GM19372 (cell line): Measurements from ENCODE around the gene OSBPL6.

Source experiments
- ATAC-seq: cut with Tn5 transposase; IDR thresholded peaks from one replicate; pipeline ENCODE4 v1.9.1; 2021; ENCODE audit warnings: mild to moderate bottlenecking, low read depth, moderate library complexity; ENCODE audit not compliant: unreplicated experiment

OSBPL6 gene

GRCh38 chr2:178237488-178238153 is 43.3 kb downstream of the OSBPL6 start:
- ATAC-seq, result no peak

- ATAC-seq, result no peak
These were observed 43.8 kb downstream of the OSBPL6 start for GRCh38 chr2:178238154-178238521.

GRCh38 chr2:178238750-178239149 is 44.4 kb downstream of the OSBPL6 start:
- no peak for ATAC-seq

- no peak for ATAC-seq
These were observed 47.7 kb downstream of the OSBPL6 start for GRCh38 chr2:178241844-178242551.

DNA sequence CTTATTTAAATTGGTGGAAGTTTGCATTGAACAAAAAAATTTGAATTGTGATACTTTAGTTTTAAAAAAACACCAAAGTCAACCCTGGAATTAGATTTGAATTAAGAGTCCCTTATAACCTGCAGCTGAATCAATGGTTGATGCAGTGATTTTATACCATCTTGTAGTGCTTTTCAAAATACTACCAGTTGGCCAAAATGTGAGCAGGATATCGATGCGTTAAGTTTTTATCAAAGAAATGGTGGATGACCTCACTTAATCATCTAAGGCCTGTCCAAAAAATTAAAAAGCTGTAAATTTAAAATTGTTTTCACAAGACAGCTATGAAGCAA is 48.2 kb downstream of the OSBPL6 start:
- no peak for ATAC-seq

DNA sequence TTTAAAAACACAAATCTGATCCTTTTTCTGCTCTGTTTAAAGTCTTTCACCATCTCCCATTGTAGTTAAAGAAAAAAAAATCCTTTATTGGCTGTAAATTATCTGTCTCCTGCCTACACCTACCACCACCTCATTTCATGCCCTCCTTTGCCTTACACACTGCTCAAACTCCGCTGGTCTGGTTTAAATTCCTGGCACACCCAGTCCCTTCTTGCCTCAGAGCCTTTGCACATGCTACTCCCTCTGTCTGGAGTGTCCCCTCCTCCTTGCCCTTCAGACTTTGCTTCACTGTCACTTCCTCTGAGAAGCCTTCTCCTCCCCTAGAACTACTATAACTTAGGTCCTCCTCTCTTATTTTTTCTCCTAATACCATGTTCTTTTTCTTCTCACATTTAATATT is 49.6 kb downstream of the OSBPL6 start:
- ATAC-seq, result no peak

- ATAC-seq, result no peak
These were observed 50.5 kb downstream of the OSBPL6 start for GRCh38 chr2:178244777-178245176.

DNA sequence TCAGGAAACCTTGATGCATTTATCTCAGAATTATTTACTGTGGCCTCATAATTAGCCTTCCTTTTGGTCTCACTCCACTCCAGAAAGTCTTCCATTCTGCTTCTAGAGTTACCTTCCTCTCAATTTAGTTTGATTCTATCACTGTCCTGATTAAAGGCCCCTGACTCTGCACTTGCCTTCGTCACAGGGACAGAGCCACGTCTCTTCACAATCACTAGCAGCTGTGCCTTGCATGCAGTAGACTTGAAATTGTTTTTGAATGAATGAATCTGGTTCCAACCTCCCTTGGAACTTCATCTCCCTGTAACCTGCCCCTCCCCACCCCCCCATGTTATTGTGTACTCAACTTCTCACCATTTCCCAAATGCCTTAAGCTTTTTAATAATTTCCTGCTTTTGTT is 52.4 kb downstream of the OSBPL6 start:
- ATAC-seq, result no peak

DNA sequence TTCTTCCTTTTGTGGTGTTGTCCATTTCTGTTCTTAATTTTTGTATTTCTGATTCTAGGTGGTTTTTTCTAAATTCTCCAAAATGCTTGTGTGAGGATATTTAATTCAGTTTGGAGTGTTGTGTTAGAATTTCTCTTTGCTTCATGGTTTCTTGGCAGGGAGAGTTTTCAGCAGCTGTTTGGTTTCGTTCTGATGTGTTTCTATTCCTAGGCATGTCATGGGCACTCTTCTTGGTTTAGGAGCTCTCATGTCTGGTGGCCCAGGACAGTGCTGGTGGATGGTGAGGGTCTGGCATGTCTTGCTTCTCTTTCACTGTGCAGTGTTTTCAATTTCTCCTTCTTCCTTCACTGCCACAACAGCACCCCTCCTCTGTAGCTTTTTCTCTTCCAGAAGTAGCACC is 52.9 kb downstream of the OSBPL6 start:
- ATAC-seq, result no peak

DNA sequence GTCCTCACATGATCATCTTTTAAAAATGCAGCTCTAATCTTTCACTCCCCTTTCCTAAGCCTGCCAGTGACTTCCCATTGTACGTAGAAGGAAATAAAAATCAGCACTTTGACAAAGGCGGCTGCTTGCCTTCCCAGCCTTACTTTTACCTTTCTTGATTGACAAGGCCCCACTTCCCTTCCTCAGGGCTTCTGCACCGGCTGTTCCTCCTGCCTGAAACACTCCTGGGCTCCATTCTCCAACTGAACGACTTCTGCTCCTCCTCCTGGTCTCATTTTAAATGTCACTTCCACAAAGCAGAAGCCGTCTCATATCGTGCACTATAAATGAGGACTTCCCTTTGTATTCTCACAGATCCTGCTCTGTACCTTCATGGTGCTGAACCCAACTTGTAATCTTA is 56.1 kb downstream of the OSBPL6 start:
- no peak for ATAC-seq

GRCh38 chr2:178251151-178251955 is 57.0 kb downstream of the OSBPL6 start:
- ATAC-seq, result no peak

GRCh38 chr2:178256382-178257042 is 62.2 kb downstream of the OSBPL6 start:
- ATAC-seq, result no peak

DNA sequence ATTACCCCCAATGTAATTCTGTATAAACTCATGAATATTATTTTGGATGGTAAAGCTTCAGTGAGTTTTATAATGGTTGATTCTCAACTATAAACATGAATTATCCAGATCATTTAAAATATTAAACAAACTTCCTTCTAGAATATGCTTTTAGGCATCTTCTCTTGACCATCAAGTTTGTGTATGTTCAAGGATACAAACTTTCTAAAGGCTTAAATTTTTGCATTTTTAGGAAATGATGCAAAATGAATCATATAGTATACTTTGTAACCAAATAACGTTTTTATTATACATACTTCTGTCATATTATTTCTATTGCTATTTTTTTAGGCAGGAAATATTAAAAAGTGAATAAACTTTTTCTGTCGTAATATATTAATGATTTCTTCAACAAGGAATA is 62.8 kb downstream of the OSBPL6 start:
- no peak for ATAC-seq

- no peak for ATAC-seq
These were observed 64.6 kb downstream of the OSBPL6 start for GRCh38 chr2:178258916-178259315.

DNA sequence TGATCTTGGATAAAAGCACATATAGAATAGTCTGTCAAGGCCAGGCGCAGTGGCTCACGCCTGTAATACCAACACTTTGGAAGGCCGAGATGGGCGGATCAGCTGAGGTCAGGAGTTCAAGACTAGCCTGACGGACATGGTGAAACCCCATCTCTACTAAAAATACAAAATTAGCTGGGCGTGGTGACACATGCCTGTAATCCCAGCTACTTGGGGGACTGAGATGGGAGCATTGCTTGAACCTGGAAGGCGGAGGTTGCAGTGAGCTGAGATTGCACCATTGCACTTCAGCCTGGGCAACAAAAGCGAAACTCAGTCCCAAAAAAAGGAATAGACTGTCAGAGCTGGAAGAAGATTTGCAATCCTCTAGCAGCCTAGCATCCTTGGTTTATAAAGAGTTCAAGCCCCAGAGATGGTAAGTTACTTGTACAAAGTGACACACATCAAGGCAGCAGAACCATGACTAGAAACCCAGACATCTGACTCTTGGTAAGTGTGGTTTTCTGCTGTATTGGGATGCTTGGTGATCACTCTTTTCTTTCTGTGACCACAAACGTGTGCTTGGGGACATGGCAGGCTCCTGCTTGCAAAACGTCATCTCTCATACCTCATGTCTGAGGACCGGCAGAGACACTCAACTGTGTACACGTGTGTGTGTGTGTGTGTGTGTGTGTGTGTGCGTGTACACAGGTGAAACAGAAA is 69.0 kb downstream of the OSBPL6 start:
- no peak for ATAC-seq

- no peak for ATAC-seq
These were observed 69.9 kb downstream of the OSBPL6 start for GRCh38 chr2:178264211-178264610.

DNA sequence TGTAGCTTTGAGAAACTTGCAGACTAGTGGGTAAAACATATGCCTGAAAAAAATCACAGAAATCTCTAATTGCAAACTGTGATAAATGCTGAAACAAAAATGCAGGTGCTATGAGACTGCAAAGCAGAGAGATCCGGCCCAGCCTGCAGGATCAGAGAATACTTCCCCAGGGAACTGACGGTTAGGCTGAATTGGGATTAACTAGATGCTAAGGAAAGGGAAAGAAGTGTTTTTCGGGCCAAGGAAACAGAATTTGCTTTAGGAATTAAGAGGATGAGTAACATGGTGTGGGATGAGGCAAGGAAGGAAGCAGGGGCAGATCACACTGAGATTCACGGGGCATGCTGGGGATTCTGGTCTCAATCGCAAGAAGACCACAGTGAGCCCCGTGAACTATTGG is 71.5 kb downstream of the OSBPL6 start:
- ATAC-seq, result no peak

DNA sequence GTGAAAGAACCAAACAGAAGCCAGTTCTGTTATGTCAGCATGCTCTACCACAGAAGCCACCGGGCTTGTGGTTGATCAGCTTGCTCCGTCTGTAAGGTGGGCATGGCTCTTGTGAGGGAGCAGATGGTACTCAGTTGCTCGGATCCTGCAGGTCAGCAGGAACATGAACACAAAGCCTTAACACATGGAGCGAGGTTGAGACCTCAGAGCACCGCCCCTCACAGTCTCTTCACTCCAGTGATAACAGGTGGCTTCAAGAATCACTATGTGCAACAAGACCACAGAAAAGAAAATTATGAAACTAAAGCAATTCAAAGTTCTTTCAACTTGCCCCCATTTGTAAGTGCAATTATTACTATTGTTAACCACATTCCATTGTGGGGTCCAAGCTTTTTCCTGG is 72.1 kb downstream of the OSBPL6 start:
- ATAC-seq, result no peak

- no peak for ATAC-seq
These were observed 73.3 kb downstream of the OSBPL6 start for GRCh38 chr2:178267660-178268059.

GRCh38 chr2:178268435-178268834 is 74.1 kb downstream of the OSBPL6 start:
- no peak for ATAC-seq
